ENCODE results near the gene SPECC1L.

Gene SPECC1L

DNA sequence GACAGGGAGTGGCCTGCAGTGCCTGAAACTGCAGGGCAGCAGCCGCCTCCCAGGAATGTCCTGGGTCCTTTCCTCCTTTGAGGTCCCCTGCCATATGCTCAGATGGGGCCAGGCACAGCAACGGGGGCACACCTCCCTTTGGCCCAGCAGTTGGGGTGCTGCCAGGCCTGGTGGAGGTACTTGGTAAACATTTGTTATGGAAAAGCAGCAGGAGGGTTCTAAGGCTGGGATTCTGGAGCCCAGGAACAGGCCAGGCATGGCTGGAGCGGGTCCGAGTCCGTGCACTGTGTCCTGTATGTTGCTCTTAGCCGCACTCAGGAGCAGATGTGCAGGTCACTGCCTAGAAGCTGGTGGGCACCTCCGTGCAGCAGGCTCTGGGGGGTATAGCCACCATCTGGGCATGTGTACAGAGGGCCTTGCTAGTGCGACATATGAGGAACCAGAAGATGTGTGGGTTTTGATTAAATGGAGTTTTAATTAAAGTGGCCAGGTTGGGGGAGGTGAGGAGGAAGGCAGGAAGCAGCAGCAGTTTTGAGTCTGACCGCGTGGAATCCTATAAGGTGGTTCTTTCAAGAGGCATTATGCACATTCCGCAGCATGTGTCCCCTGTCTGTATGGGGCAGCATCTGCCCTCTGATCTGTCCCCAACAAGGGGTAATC is 158.2 kb downstream of the SPECC1L start:
- DNase-seq (ENCODE audit: low read depth in 2 of 2), result no peak

- peak; percentile 61 to 73 for DNase-seq (ENCODE audit: low read depth in 2 of 2)
Measured at GRCh38 chr22:24429411-24430365, 159.1 kb downstream of the SPECC1L start.

DNA sequence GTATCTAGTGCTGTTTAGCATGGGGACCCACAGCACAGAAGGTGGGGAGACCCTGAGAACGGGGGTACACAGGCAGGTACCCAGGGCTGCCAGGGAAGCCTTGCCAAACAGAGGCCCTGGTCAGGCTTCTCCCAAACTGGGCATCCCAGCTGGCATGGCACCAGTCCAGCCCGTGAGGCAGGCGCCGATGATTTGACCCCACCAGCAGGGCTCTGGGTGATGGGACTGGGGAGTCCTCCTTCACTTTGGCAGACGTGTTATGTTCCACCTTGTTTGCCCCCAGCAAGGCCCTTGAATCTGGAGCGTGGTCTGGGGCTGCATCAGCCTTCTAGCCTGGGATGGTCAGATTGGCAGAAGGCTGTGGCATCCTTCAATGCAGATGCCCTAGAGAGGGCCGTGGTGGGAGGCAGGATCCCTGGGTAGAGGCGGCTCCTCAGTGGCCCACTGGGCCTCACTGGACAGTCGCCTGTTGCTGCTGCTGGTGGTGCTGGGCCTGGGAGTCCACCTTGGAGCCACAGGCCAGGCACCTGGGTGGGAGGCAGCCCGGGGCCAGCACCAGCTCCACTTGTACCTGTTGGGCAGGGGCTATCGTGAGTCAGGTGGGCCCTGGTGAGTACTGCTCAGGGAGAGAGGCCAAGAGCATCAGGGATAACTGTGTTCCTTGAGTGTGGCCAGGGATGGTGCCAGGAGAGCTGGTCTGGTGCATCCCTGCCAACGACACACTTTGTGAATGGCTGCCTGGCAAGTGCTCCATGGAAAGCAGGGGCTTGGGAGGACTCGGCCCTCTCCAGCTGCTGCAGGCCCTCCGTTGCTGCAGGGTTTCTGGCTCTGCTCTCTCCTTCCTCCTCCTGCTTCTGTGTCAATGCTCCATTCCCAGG is 160.0 kb downstream of the SPECC1L start:
- DNase-seq (ENCODE audit: low read depth in 2 of 2), result no peak

GRCh38 chr22:24431309-24432034 is 160.8 kb downstream of the SPECC1L start:
- DNase-seq (ENCODE audit: low read depth in 2 of 2), result no peak

- peak in 1 of 2 donors; percentile 48 for DNase-seq (ENCODE audit: low read depth in 2 of 2)
Measured at GRCh38 chr22:24432059-24432853, 161.6 kb downstream of the SPECC1L start.

- DNase-seq (ENCODE audit: low read depth in 2 of 2), result no peak
Measured at GRCh38 chr22:24433001-24433827, 162.6 kb downstream of the SPECC1L start.

GRCh38 chr22:24433828-24434470 is 163.3 kb downstream of the SPECC1L start:
- DNase-seq (ENCODE audit: low read depth in 2 of 2), result no peak

DNA sequence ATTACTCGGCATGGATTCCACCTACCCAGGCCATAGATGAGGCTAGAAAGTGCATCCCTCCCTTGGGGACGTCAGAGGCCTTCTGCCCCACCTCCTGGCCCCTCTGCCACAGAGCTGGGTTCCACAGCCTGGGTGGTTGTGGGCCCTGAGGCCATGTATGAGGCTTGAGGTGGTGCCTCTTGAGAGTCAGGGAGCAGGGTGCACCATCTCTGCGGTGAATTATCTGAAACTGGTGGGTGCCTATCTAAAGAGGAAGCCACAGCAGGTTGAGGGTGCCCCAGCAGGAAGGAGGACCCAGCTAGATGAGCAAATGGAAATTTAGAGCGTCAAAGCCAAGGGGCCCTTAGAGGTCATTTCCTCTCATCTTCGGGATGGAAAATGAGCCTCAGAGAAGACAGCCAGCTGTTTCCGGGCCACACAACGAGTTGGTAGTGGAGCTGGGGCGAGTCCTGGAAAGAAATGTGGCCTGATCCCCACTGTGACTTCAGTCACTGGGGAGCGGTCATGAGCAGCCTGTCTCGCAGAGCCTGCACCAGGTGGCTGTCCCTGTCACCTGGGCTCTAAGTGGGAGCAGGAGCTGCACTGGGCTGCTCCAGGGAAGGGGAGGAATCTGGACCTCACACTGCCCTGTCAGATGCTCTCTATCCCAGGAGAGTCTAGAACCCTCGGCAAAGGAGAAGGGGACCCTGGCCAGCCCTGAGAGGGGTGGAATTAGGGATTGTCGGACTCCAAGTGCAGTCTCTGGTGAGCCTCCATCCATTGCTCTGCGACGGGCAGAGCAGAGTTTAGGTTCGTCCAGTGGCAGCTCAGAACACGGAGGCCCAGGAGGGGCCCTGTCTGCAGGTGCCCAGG is 164.1 kb downstream of the SPECC1L start:
- peak; percentile 57 to 68 for DNase-seq (ENCODE audit: low read depth in 2 of 2)

- DNase-seq (ENCODE audit: low read depth in 2 of 2), result no peak
Measured at GRCh38 chr22:24435323-24435645, 164.7 kb downstream of the SPECC1L start.

DNA sequence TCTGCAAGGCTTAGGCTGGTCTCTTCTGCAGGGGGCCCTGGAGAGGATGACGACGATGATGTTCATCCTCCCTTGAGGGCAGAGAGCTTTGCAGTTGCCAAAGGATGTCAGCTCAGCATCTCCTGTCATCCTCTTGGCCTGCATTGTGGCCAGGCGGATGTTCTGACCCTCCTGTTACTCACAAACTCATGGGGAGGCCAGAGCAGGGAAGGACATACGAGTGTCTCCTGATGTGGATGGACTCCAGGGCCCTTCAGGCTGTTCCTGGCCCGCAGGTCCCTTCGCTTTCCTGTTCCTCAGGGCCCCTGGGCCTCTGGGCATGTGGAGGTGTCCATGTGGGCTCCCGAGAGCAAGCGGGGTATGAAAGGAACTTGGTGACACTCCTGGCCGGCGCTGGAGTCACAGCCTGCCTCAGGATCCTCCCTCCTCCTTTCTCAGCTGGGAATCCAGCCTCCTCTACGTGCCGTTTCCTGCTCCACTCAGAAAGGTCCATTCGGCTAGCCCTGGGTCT is 165.3 kb downstream of the SPECC1L start:
- no peak for DNase-seq (ENCODE audit: low read depth in 2 of 2)

DNA sequence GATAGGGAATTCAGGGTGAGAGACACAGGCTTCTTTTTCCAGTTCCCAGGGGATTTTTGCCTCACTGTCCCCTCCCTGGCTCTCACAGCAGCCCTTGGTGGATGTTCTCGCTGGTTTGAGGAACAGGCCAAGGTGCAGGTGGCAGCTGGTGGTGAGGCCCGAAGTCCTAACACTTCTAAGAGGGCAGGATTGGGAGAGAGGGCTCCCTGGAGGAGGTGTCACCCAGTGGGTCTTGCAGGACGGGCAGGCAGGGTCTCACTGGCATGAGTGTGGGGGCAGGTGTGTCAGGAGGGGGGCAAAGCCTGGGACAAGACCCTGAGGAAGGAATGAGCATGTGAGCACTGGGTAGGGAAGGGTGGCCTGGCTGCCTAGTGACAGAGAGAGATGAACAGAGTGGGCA is 165.9 kb downstream of the SPECC1L start:
- no peak for DNase-seq (ENCODE audit: low read depth in 2 of 2)

DNA sequence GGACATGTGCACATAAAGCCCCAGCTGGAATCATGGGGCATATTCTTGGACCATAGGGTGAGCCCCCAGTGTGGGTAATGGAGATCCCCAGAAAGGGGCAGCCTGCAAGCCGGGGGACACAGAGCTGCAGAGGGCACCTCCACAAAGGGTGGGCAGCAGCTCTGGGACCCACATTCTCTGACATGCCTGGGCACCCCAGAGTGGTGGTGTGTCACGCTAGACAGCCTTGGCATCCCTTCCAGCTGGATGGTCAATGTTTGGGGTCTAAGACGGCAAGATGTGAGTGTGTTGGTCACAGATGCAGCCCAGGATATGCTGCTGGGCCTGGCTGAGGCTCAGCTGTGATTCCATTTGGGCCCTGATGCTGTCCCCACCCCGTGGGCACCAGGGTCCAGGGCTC is 166.5 kb downstream of the SPECC1L start:
- DNase-seq (ENCODE audit: low read depth in 2 of 2), result no peak

GRCh38 chr22:24437741-24438328 is 167.2 kb downstream of the SPECC1L start:
- no peak for DNase-seq (ENCODE audit: low read depth in 2 of 2)

DNA sequence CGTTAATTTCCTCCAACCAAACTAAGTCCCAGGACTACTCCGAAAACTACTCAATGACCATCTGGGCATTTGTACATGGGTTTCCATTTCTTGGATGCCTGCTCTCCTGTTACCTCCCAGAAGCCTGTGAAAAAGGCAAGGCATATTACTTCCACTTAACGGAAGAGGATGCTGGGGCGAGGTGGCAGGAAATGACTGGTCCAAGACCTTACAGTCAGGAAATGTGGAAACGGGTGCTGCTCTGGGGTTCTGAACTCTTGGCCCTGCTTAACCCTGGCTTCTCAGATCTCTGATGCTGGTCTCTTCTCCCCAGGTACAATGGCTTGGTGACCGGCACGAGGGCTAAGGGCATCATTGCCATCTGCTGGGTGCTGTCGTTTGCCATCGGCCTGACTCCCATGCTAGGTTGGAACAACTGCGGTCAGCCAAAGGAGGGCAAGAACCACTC is 169.7 kb downstream of the SPECC1L start:
- no peak for DNase-seq (ENCODE audit: low read depth in 2 of 2)

DNA sequence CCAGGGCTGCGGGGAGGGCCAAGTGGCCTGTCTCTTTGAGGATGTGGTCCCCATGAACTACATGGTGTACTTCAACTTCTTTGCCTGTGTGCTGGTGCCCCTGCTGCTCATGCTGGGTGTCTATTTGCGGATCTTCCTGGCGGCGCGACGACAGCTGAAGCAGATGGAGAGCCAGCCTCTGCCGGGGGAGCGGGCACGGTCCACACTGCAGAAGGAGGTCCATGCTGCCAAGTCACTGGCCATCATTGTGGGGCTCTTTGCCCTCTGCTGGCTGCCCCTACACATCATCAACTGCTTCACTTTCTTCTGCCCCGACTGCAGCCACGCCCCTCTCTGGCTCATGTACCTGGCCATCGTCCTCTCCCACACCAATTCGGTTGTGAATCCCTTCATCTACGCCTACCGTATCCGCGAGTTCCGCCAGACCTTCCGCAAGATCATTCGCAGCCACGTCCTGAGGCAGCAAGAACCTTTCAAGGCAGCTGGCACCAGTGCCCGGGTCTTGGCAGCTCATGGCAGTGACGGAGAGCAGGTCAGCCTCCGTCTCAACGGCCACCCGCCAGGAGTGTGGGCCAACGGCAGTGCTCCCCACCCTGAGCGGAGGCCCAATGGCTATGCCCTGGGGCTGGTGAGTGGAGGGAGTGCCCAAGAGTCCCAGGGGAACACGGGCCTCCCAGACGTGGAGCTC is 170.2 kb downstream of the SPECC1L start:
- DNase-seq (ENCODE audit: low read depth in 2 of 2), result no peak

DNA sequence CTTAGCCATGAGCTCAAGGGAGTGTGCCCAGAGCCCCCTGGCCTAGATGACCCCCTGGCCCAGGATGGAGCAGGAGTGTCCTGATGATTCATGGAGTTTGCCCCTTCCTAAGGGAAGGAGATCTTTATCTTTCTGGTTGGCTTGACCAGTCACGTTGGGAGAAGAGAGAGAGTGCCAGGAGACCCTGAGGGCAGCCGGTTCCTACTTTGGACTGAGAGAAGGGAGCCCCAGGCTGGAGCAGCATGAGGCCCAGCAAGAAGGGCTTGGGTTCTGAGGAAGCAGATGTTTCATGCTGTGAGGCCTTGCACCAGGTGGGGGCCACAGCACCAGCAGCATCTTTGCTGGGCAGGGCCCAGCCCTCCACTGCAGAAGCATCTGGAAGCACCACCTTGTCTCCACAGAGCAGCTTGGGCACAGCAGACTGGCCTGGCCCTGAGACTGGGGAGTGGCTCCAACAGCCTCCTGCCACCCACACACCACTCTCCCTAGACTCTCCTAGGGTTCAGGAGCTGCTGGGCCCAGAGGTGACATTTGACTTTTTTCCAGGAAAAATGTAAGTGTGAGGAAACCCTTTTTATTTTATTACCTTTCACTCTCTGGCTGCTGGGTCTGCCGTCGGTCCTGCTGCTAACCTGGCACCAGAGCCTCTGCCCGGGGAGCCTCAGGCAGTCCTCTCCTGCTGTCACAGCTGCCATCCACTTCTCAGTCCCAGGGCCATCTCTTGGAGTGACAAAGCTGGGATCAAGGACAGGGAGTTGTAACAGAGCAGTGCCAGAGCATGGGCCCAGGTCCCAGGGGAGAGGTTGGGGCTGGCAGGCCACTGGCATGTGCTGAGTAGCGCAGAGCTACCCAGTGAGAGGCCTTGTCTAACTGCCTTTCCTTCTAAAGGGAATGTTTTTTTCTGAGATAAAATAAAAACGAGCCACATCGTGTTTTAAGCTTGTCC is 171.0 kb downstream of the SPECC1L start:
- DNase-seq (ENCODE audit: low read depth in 2 of 2), result no peak

Measured in stimulated activated CD8-positive, alpha-beta memory T cell treated with anti-CD3 and anti-CD28 coated beads, Interleukin-2, amount 100 ng/mL, for 48 hours (primary cell).